Liver (tissue), 3 donors: ENCODE results near the gene NINJ1.

Source experiments
- GABPA ChIP-seq, 2 donors: IDR thresholded peaks in 1 of 2; conservative IDR thresholded peaks in 1 of 2; 2 replicates each; pipeline ENCODE4 v1.6.1; 2016; ENCODE audit warnings: antibody characterized with exemption in 2 of 2, mild to moderate bottlenecking in 1 of 2, moderate library complexity in 1 of 2
- TAF1 ChIP-seq: conservative IDR thresholded peaks from 2 replicates; pipeline ENCODE4 v1.6.1; 2016; ENCODE audit warnings: antibody characterized with exemption, mild to moderate bottlenecking
- TF ChIP-seq, protein P1 (sequence below): fragments of 150-350 bp; IDR thresholded peaks from 2 replicates; pipeline ENCODE4 v1.5.1; 2017; ENCODE audit warnings: improper control_type of control experiment, low read depth, low read length; ENCODE audit not compliant: missing input control
- donor health status: healthy.
- donor health status: healthy.

- TF ChIP-seq GABPA (IDR thresholded peaks at IDR 0.05 in 1 of 2, conservative IDR thresholded peaks at IDR 0.05 in 1 of 2) (no peak), TAF1 (no peak)
- TF ChIP-seq, protein P1, sequence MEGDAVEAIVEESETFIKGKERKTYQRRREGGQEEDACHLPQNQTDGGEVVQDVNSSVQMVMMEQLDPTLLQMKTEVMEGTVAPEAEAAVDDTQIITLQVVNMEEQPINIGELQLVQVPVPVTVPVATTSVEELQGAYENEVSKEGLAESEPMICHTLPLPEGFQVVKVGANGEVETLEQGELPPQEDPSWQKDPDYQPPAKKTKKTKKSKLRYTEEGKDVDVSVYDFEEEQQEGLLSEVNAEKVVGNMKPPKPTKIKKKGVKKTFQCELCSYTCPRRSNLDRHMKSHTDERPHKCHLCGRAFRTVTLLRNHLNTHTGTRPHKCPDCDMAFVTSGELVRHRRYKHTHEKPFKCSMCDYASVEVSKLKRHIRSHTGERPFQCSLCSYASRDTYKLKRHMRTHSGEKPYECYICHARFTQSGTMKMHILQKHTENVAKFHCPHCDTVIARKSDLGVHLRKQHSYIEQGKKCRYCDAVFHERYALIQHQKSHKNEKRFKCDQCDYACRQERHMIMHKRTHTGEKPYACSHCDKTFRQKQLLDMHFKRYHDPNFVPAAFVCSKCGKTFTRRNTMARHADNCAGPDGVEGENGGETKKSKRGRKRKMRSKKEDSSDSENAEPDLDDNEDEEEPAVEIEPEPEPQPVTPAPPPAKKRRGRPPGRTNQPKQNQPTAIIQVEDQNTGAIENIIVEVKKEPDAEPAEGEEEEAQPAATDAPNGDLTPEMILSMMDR = no peak
Measured at GRCh38 chr9:93161786-93162562, 27.9 kb upstream of the NINJ1 start.
